ENCODE measurements around the gene LNX1.

- TF ChIP-seq, protein P1, sequence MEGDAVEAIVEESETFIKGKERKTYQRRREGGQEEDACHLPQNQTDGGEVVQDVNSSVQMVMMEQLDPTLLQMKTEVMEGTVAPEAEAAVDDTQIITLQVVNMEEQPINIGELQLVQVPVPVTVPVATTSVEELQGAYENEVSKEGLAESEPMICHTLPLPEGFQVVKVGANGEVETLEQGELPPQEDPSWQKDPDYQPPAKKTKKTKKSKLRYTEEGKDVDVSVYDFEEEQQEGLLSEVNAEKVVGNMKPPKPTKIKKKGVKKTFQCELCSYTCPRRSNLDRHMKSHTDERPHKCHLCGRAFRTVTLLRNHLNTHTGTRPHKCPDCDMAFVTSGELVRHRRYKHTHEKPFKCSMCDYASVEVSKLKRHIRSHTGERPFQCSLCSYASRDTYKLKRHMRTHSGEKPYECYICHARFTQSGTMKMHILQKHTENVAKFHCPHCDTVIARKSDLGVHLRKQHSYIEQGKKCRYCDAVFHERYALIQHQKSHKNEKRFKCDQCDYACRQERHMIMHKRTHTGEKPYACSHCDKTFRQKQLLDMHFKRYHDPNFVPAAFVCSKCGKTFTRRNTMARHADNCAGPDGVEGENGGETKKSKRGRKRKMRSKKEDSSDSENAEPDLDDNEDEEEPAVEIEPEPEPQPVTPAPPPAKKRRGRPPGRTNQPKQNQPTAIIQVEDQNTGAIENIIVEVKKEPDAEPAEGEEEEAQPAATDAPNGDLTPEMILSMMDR (IDR thresholded peaks at IDR 0.05), result no peak
- TF ChIP-seq POLR2A (IDR thresholded peaks at IDR 0.05), result no peak
Observed at GRCh38 chr4:53595834-53596233, 4.5 kb upstream of the LNX1 start.
